ENCODE data around the gene INS.
"Not testable (repeated sequence)": the region's sequence is repeated elsewhere in the genome, so short reads cannot be mapped to it uniquely, and the experiment has no call there.

The INS gene

GRCh38 chr11:2198621-2199365, 37.8 kb upstream of the INS start:
- DNase-seq (ENCODE audit: low read depth in 3 of 3), result no peak

- DNase-seq (ENCODE audit: low read depth in 3 of 3), result no peak
These were observed 36.9 kb upstream of the INS start for GRCh38 chr11:2197771-2198520.

- DNase-seq (ENCODE audit: low read depth in 3 of 3), result peak; percentile 56 to 67 (median 58)
These were observed 36.2 kb upstream of the INS start for GRCh38 chr11:2196970-2197770.

GRCh38 chr11:2195756-2196088, 34.7 kb upstream of the INS start:
- DNase-seq (ENCODE audit: low read depth in 3 of 3), result no peak

- peak; percentile 16 to 49 (median 25) for DNase-seq (ENCODE audit: low read depth in 3 of 3)
These were observed 34.1 kb upstream of the INS start for GRCh38 chr11:2194877-2195755.

- DNase-seq (ENCODE audit: low read depth in 3 of 3), result not testable (repeated sequence)
These were observed 33.0 kb upstream of the INS start for GRCh38 chr11:2193888-2194595.

DNA sequence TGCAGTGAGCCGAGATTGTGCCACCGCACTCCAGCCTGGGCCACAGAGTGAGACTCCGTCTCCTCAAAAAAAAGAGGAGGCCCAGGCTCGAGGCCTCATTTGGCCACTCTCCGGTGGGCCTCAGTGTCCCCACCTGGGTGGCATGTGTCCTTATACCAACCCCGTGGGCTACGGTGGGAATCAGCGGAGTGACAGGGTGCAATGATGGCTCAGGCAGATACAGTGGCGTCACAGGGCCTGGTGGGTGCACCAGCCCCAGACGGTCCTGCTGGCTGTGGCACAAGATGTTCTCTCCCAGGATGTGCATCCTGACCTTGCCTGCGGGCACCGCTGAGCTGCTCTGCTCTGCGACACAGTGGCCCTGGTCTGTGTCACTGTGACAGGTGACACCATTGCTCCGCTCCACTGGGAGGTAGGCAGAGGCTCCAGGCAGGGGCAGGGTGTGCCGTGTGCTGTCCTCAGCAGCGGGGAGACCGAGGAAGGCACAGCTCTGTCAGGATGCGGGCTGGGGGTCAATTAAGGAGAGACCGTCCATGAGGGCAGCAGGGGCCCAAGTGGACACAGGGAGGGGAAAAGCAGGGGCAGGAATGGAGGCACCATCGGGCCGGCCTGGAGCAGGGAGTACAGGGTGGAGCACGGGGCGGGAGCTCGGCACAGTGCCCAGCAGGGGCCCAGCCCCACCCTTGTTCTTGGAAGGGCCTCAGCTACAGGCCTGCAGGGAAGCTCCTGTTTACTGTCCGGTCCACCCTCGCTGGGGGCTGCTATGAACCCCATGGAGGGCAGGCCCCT, 32.3 kb upstream of the INS start:
- no peak for DNase-seq (ENCODE audit: low read depth in 3 of 3)

DNA sequence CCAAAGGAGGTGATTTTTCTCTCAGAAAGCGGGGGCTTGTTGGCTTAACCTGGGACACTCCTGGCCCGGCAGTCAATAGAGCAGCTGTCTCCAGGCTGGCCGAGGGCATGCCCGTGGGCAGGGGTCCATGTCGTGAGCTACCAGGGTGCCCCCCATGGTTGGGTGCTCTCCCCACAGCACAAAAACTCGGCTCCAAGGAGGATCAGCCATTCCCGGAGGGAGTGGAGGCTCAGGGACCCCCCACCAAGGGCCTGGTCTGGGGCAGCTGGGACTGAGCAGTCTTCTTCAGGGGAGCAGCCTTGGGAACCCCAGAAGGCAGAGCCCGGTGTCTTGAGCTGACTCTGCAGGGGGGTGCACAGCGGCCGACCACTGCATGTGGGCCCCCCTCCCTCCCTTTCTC, 31.4 kb upstream of the INS start:
- no peak for DNase-seq (ENCODE audit: low read depth in 3 of 3)

GRCh38 chr11:2191883-2192282, 30.9 kb upstream of the INS start:
- DNase-seq (ENCODE audit: low read depth in 3 of 3), result no peak

GRCh38 chr11:2190657-2191471, 29.9 kb upstream of the INS start:
- no peak for DNase-seq (ENCODE audit: low read depth in 3 of 3)

DNA sequence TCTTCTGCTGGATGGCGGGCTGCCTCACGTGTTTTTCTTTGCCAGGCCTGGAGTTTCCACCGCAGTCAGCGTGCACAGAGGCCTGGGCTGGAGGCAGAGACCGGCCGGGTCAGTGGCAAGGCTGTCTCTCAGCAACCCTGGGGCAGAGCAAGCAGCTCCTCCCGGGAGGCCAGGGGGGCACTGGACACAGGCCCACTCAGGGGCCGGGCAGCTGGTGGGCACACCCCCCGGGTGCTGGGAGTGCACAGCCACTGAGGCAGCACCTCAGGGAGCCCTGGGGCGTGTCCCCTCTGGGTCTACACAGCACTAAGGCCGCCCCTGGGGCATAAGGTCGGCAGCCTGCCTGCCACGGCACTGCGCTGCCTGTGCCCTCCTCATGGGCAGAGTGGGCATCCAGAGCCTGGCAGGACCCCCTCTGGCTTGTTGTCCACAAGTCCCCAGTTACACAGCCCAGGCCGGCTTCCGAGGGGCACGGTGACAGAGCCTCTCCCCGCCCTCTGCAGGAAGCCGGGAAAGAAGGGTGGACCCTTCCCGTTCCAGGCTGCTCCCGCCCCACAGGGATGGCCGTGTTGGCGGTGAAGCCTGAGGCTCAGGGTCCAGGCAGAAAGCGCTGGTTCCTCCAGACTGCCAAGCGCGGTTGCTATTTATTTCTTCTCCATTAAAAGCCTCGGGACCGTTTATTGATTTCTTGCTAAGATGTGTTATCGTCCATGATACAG, 29.1 kb upstream of the INS start:
- DNase-seq (ENCODE audit: low read depth in 3 of 3), result no peak

- no peak for DNase-seq (ENCODE audit: low read depth in 3 of 3)
These were observed 27.7 kb upstream of the INS start for GRCh38 chr11:2188745-2189144.

DNA sequence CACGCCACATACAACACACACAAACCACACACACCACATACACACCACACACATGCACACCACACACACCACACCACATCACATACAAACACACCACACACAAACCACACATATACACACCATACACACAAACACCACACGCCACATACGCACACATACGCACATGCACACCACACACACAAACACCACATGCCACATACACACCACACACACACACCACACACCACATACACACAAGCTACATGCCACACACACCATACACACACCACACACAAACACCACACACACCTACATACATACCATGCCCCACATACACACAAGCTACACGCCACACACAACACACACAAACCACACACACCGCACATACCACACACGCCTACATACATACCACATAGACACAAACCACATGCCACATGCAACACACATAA, 26.3 kb upstream of the INS start:
- DNase-seq (ENCODE audit: low read depth in 3 of 3), result no peak

DNA sequence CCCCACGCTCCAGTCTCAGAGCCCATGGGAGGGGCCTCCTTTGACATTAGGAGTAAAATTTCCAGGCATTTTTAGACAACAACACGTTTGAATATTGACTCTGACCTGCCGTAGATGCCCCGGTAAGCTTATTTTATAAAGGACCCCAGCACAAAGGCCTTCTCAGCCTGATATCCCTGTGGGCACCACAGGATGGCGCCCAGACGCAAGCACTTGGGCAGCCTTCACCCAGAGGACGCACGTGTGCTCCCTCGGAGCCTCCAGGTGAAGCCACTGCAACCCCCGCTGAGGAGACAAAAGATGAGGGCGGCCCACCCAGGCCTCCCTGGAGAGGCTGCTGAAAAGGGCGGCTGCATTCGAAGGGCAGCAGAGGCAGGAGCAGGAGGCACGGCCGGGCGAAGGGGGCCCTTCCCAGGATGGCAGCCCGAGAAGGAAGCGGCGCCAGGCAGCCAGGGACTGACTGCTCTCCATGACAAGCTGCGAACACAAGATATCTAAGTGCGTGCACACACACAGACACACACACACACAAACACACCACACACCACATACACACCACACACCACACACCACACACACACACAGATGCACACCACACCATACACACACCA, 25.8 kb upstream of the INS start:
- peak in 2 of 3 donors; percentile 21 to 40 for DNase-seq (ENCODE audit: low read depth in 3 of 3)

DNA sequence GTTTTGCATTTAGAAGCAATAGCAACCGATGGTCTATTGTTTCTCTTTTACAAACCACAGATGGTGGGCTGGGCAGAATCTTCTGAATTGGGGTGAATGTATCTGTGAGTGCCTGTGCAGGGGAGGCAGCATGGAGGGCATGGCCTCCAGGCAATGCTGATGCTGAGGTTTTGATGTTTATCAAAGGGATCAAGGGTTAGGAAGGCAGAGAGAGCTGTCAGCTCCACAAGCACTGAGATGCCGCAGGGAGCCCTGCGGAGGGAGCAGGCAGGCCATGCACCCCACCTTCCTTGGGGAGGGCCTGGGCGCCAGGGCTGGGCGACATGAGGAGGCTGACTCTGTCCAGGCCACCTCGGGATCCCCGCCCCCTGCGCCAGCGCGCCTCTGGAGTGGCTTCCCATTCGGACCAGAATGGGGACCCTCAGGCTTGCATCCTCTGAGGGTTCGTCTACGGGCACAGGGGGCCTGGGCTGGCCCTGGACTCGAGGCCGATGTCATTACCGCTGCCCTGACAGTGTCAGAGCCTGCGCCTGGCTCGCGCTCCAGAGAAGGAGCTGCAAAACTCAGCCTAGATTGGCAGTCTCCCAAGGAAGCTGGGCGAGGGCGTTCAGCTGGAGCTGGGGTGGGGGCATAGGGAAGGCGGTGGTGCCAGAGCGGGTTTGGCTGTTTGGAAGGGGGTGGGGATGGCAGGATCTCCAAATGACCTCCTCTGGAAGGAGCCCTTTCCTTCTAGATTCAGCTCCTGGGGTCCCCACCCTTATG, 24.5 kb upstream of the INS start:
- no peak for DNase-seq (ENCODE audit: low read depth in 3 of 3)

DNA sequence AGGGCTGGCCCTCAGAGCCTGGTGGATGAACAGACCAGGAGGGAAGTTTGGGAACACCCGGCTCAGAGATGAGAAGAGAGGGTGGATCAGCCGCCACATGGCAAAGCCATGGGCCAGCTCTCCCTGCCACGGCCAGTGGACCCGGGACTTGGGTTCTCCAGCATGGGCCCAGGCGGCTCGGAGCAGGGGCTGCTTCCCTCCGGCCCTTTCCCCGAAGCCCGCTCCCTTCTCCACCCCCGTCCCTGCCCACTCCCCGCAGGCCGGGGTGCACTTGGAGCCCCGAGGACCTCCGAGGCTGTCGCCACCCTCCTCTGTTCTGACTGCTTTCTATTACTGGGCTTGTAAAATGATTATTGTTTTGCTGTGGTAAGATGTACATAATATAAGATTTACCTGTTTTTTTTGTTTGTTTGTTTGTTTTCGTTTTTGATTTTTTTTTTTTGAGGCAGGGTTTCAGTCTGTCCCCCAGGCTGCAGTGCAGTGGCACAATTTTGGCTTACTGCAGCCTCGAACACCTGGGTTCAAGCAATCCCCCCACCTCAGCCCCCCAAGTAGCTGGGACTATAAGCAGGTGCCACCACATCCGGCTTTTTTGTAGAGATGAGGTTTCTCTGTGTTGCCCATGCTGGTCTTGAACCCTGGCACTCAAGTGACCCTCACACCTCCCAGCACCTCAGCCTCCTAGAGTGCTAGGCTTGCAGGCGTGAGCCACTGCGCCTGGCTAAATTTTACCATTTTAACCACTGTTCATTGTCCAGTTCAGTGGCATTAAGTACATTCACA, 21.9 kb upstream of the INS start:
- DNase-seq (ENCODE audit: low read depth in 3 of 3), result no peak

- DNase-seq (ENCODE audit: low read depth in 3 of 3), result no peak
These were observed 21.1 kb upstream of the INS start for GRCh38 chr11:2182075-2182474.
